Transverse colon (tissue), 4 donors: ENCODE measurements around the gene VPS13D. TPM values are rescaled to one million over a fixed set of nuclear protein-coding genes. Genes with fewer than 3 reads are reported as not detected.

ENCODE experiments used
- DNase-seq: peaks from one replicate; pipeline ENCODE4 v3.0.0-alpha.2; 2019
- H3K27ac ChIP-seq, 4 donors: fragments of 200-600 bp; sonication (generic); 2 replicates each; pipeline ENCODE4 v1.5.1; 2016 to 2018; ENCODE audit warnings: inconsistent platforms in 4 of 4
- H3K27me3 ChIP-seq: fragments of 200-600 bp; sonication (generic); 2 replicates; pipeline ENCODE4 v1.5.1; 2017; ENCODE audit warnings: inconsistent platforms
- H3K36me3 ChIP-seq, 4 donors: fragments of 200-600 bp; sonication (generic); 2 replicates each; pipeline ENCODE4 v1.5.1; 2017 to 2019; ENCODE audit warnings: inconsistent platforms in 4 of 4
- H3K4me1 ChIP-seq, 4 donors: fragments of 200-600 bp; sonication (generic); 2 replicates each; pipeline ENCODE4 v1.5.1; 2017 to 2020; ENCODE audit warnings: inconsistent platforms in 4 of 4
- H3K4me3 ChIP-seq, 4 donors: fragments of 200-600 bp; sonication (generic); 1 replicate in 1 of 4; 2 replicates in 3 of 4; pipeline versions ENCODE4 v1.5.1 to v1.6.1; 2017 to 2019; ENCODE audit warnings: inconsistent platforms in 4 of 4
- H3K9me3 ChIP-seq, 2 donors: fragments of 200-600 bp; sonication (generic); 2 replicates each; pipeline ENCODE4 v1.5.1; 2017 to 2019; ENCODE audit warnings: inconsistent platforms in 2 of 2
- CTCF ChIP-seq, 5 experiments: fragments of 200-600 bp in 3 of 5; fragments of 450-650 bp in 2 of 5; sonication (generic) in 3 of 5; IDR thresholded peaks; 1 replicate in 2 of 5; 2 replicates in 3 of 5; pipeline ENCODE4 v1.5.1; 2016 to 2017; ENCODE audit warnings: antibody characterized with exemption in 5 of 5, inconsistent platforms in 3 of 5, mild to moderate bottlenecking in 2 of 5, moderate library complexity in 1 of 5
- EP300 ChIP-seq: sonication (generic); formaldehyde crosslinking; IDR thresholded peaks from one replicate; pipeline ENCODE4 v1.6.1; 2017; ENCODE audit warnings: antibody characterized with exemption, low read depth
- POLR2A ChIP-seq: fragments of 450-650 bp; IDR thresholded peaks from one replicate; pipeline ENCODE4 v1.6.1; 2016; ENCODE audit warnings: antibody characterized with exemption, mild to moderate bottlenecking, moderate library complexity
- POLR2AphosphoS5 ChIP-seq, 3 donors: sonication (generic); formaldehyde crosslinking; IDR thresholded peaks; one replicate each; pipeline ENCODE4 v1.6.1; 2016; ENCODE audit warnings: antibody characterized with exemption in 3 of 3
- WGBS, 2 donors: methylation state at CpG; one replicate each; pipeline ENCODE4 v1.1.5; 2018; ENCODE audit warnings: low coverage in 1 of 2; 5-methylcytosine and 5-hydroxymethylcytosine counted together
- in situ Hi-C, 4 donors: fragments of 200-750 bp; cut with MboI; loops; one replicate each; pipeline versions ENCODE4 v1.15.0 to v1.15.1; 2017; ENCODE audit warnings: low sequenced_read_pairs in 3 of 4, low pct_ligation_motif_present in 1 of 4, low pct_unique_long_range_greater_than_20kb in 1 of 4
- intact Hi-C: fragments of 100-400 bp; cut with DNase I; formaldehyde crosslinking; loops from one replicate; pipeline ENCODE4 v1.15.1; 2023; ENCODE audit warnings: low total_unique reads
- total RNA-seq, 4 donors: library from RNA; depleted of rRNA; stranded (reverse); fragments of >200 nt; gene quantifications; one replicate each; pipeline ENCODE4 v1.1.0, GENCODE V29; 2016

The VPS13D gene
- total RNA-seq, 4 donors from 2014 or later = 101 to 136 (median 116) TPM

GRCh38 chr1:12417389-12417788 is 187.6 kb downstream of the VPS13D start:
- intact Hi-C loops (no loop called here), in situ Hi-C loops (loop anchor here in 1 of 4 donors (25.0 kb wide), 1 partner anchor 195 kb away; the partner anchor contains the start of gene DHRS3)
- H3K4me3 ChIP-seq = no peak overlapping the region
- H3K4me1 ChIP-seq = peaks cover 0 to 11% (median 5%) of the 10 kb centered on the region in 4 donors
- no peak overlapping the region for H3K27ac ChIP-seq
- H3K36me3 ChIP-seq = peaks cover 0 to 9% (median 4%) of the 10 kb centered on the region in 4 donors
- TF ChIP-seq POLR2AphosphoS5 (IDR thresholded peaks at IDR 0.05) = no peak
- no peak for TF ChIP-seq EP300
- no peak for TF ChIP-seq POLR2A
- no peak for TF ChIP-seq CTCF (IDR thresholded peaks at IDR 0.05)
- H3K27me3 ChIP-seq = no peaks in the 10 kb centered on the region
- DNase-seq = no peak
- 94 to 99% methylated on average over 7 of the region's 7 CpGs for WGBS, 2 donors
- no peaks in the 10 kb centered on the region for H3K9me3 ChIP-seq

- no peaks in the 10 kb centered on the region for H3K27me3 ChIP-seq
- WGBS, 2 donors = 61 to 69% methylated on average over 2 of the region's 2 CpGs
- no peak overlapping the region for H3K4me3 ChIP-seq
- H3K27ac ChIP-seq = no peak overlapping the region
- TF ChIP-seq CTCF (IDR thresholded peaks at IDR 0.05) (no peak), POLR2AphosphoS5 (IDR thresholded peaks at IDR 0.05) (no peak), EP300 (no peak), POLR2A (no peak)
- no peak for DNase-seq
- intact Hi-C loops (no loop called here), in situ Hi-C loops (loop anchor here in 1 of 4 donors (25.0 kb wide), 1 partner anchor 192 kb away; the partner anchor contains the start of gene DHRS3)
- H3K36me3 ChIP-seq = peaks cover 0 to 9% (median 4%) of the 10 kb centered on the region in 4 donors
- no peaks in the 10 kb centered on the region for H3K9me3 ChIP-seq
- H3K4me1 ChIP-seq = peaks cover 0 to 13% (median 0%) of the 10 kb centered on the region in 4 donors
Measured at GRCh38 chr1:12420171-12420570, 190.3 kb downstream of the VPS13D start.

GRCh38 chr1:12422488-12422887 is 192.7 kb downstream of the VPS13D start:
- Histone ChIP-seq H3K36me3 (peaks cover 0 to 4% (median 2%) of the 10 kb centered on the region in 4 donors), H3K9me3 (no peaks in the 10 kb centered on the region), H3K27me3 (no peaks in the 10 kb centered on the region), H3K4me3 (no peak overlapping the region), H3K4me1 (peaks cover 0 to 17% (median 0%) of the 10 kb centered on the region in 4 donors), H3K27ac (no peak overlapping the region)
- TF ChIP-seq EP300 (no peak), POLR2A (no peak), POLR2AphosphoS5 (IDR thresholded peaks at IDR 0.05) (no peak), CTCF (IDR thresholded peaks at IDR 0.05) (no peak)
- intact Hi-C loops (no loop called here), in situ Hi-C loops (loop anchor here in 1 of 4 donors (25.0 kb wide), 1 partner anchor 190 kb away; the partner anchor contains the start of gene DHRS3)
- DNase-seq = no peak

- in situ Hi-C loops (loop anchor here in 1 of 4 donors (25.0 kb wide), 1 partner anchor 188 kb away; the partner anchor contains the start of gene DHRS3), intact Hi-C loops (no loop called here)
- Histone ChIP-seq H3K9me3 (no peaks in the 10 kb centered on the region), H3K4me1 (peaks cover 0 to 24% (median 0%) of the 10 kb centered on the region in 4 donors), H3K4me3 (no peak overlapping the region), H3K36me3 (no peaks in the 10 kb centered on the region), H3K27me3 (no peaks in the 10 kb centered on the region), H3K27ac (peak overlapping the region in 1 of 4 donors; percentile 12)
- no peak for TF ChIP-seq CTCF (IDR thresholded peaks at IDR 0.05)
- TF ChIP-seq EP300 = no peak
- no peak for TF ChIP-seq POLR2AphosphoS5 (IDR thresholded peaks at IDR 0.05)
- TF ChIP-seq POLR2A = no peak
- DNase-seq = no peak
- WGBS, 2 donors = 40 to 50% methylated on average over 3 of the region's 3 CpGs
Measured at GRCh38 chr1:12424087-12424529, 194.3 kb downstream of the VPS13D start.
